ENCODE data around the gene PPM1A. TPM values are rescaled to one million over a fixed set of nuclear protein-coding genes. Genes with fewer than 3 reads are reported as not detected.

PPM1A gene
- total RNA-seq, 1 experiment from 2014 or later = 41.7 TPM

DNA sequence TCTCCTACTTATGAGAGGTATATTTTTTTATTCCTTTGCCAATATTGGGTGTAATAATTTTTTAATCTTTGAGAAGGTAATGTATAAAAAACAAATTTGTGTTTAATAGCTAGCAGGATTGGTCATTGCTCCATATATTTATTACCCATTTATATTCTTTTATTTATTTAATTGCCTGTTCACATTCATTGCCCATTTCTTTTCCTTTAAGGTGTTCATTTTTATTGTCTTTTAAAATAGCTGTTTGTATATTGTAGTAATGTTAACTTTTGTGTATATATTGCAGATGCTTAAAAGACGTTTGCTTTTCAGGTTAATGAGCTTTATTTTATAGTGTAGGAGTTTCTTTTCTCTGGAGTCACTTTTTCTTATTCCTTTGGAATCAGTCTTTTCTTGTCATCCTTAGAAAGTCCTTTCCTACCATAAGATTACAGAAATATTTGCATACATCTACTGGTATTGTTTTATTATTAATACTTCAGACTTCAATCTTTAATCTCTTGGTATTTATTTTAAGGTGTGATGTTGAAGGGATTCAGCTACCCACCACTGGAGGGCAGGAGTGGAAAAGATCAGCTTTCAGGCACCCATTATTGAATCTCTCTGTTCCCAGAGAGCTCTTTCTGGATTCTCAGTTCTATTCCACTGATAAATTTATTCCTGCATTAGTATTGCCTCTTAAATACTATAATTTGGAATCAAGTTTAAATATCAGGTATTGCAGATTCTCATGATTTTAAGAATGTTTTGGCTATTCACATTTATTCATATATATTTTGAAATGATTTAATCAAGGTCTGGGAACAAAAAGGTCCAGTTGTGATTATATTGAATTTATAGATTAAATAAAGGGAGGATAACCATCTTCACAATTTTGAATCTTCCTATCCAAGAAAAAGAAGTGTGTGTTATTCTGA is 17.3 kb downstream of the PPM1A start:
- no peaks in the 10 kb centered on the region for H3K27me3 ChIP-seq (ENCODE audit: insufficient read depth, low read length)
- TF ChIP-seq, protein P1, sequence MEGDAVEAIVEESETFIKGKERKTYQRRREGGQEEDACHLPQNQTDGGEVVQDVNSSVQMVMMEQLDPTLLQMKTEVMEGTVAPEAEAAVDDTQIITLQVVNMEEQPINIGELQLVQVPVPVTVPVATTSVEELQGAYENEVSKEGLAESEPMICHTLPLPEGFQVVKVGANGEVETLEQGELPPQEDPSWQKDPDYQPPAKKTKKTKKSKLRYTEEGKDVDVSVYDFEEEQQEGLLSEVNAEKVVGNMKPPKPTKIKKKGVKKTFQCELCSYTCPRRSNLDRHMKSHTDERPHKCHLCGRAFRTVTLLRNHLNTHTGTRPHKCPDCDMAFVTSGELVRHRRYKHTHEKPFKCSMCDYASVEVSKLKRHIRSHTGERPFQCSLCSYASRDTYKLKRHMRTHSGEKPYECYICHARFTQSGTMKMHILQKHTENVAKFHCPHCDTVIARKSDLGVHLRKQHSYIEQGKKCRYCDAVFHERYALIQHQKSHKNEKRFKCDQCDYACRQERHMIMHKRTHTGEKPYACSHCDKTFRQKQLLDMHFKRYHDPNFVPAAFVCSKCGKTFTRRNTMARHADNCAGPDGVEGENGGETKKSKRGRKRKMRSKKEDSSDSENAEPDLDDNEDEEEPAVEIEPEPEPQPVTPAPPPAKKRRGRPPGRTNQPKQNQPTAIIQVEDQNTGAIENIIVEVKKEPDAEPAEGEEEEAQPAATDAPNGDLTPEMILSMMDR (conservative IDR thresholded peaks at IDR 0.05) = peak; percentile 83
- no peak overlapping the region for H2BK15ac ChIP-seq (ENCODE audit: low read depth, low read length)
- H3K27ac ChIP-seq (ENCODE audit: insufficient read length, low read depth, low read length) = no peak overlapping the region
- no peak overlapping the region for H3K4me2 ChIP-seq (ENCODE audit: insufficient read depth, insufficient read length, low read length)
- H2AFZ ChIP-seq (ENCODE audit: low read length) = no peak overlapping the region
- H3K27me3 Mint-ChIP-seq (ENCODE audit: low read depth) = no peaks in the 10 kb centered on the region
- no peak overlapping the region for H3K56ac ChIP-seq (ENCODE audit: insufficient read length, low read depth, low read length)
- no CpG with 5 or more reads among the region's 1 CpG for WGBS (ENCODE audit: extremely low coverage, insufficient read length, low lambda C conversion rate)
- no peak overlapping the region for H2BK120ac ChIP-seq (ENCODE audit: low read depth, low read length, poor library complexity, severe bottlenecking)
- H2BK20ac ChIP-seq (ENCODE audit: low read depth, low read length, poor library complexity, severe bottlenecking) = no peak overlapping the region
- H2BK5ac ChIP-seq (ENCODE audit: insufficient read length, low read length) = no peak overlapping the region
- no peak overlapping the region for H2AK5ac ChIP-seq (ENCODE audit: insufficient read length, low read length)
- peaks cover 8% of the 10 kb centered on the region; the same call in 1 of the 2 replicates for H3K79me2 ChIP-seq (ENCODE audit: insufficient read depth, low read length)
- H3K4me1 ChIP-seq (ENCODE audit: insufficient read depth, low read length) = no peaks in the 10 kb centered on the region
- peaks cover 5% of the 10 kb centered on the region for H3K79me1 ChIP-seq (ENCODE audit: insufficient read depth, low read depth, low read length, poor library complexity, severe bottlenecking)
- no peak overlapping the region for H4K91ac ChIP-seq (ENCODE audit: insufficient read length, low read depth, low read length)
- H3K4ac ChIP-seq (ENCODE audit: low read depth, low read length) = no peak overlapping the region
- no peak overlapping the region for H4K8ac ChIP-seq (replicated peaks; ENCODE audit: insufficient read length, low read depth, low read length)
- no peak overlapping the region for H3K27ac Mint-ChIP-seq
- no peak overlapping the region for H3T11ph ChIP-seq (ENCODE audit: low read length)
- H3K23me2 ChIP-seq (ENCODE audit: insufficient read length, low read depth, low read length, poor library complexity, severe bottlenecking) = no peaks in the 10 kb centered on the region
- H4K20me1 ChIP-seq (ENCODE audit: control insufficient read depth, insufficient read depth, insufficient read length) = no peaks in the 10 kb centered on the region
- DNase-seq = no peak
- no peak overlapping the region for H3K23ac ChIP-seq (ENCODE audit: insufficient read length, low read depth, low read length)
- no peaks in the 10 kb centered on the region for H3K9me3 ChIP-seq (ENCODE audit: control insufficient read depth, low read depth, low read length)
- no peak overlapping the region for H3K4me3 Mint-ChIP-seq
- H3K9me3 Mint-ChIP-seq = peaks cover 0 to 3% of the 10 kb centered on the region in 2 experiments; a peak in 2 of 5 replicates
- H3K4me1 Mint-ChIP-seq = peaks cover 11 to 22% of the 10 kb centered on the region in 2 experiments
- H4K5ac ChIP-seq (ENCODE audit: insufficient read length, low read depth, low read length) = no peak overlapping the region
- no peak overlapping the region for H3K18ac ChIP-seq (ENCODE audit: insufficient read length, low read depth, low read length)
- H3K14ac ChIP-seq (ENCODE audit: insufficient read depth, low read length) = no peak overlapping the region
- peaks cover 4 to 16% (median 7%) of the 10 kb centered on the region in 3 experiments; a peak in 3 of 7 replicates for H3K36me3 Mint-ChIP-seq (ENCODE audit: insufficient read depth in 1 of 3, low read depth in 3 of 3)
- H3K9ac ChIP-seq (ENCODE audit: extremely low read depth, insufficient read length, low read length) = no peak overlapping the region
- no peak overlapping the region for H2BK12ac ChIP-seq (ENCODE audit: insufficient read length, low read depth, low read length)

All from H9 (cell line).